Cardiac fibroblast (primary cell): ENCODE measurements around the gene TUFT1.
A peak's percentile ranks its signal among the peaks of the same experiment; 100 is the strongest.

Experiments
- DNase-seq, 2 donors: peaks; one replicate each; pipeline versions ENCODE4 v3.0.0 to v3.0.0-alpha.2; 2010; ENCODE audit warnings: low read depth in 2 of 2
- H3K4me3 ChIP-seq, 2 donors: replicated peaks in 1 of 2; 1 replicate in 1 of 2; 2 replicates in 1 of 2; pipeline ENCODE4 v1.5.1; 2011; ENCODE audit warnings: low read depth in 2 of 2, low read length in 2 of 2, mild to moderate bottlenecking in 2 of 2, moderate library complexity in 1 of 2
- CTCF ChIP-seq: IDR thresholded peaks from one replicate; pipeline ENCODE4 v1.5.1; 2011; ENCODE audit warnings: low read depth, mild to moderate bottlenecking, low read length, inconsistent platforms

The TUFT1 gene

GRCh38 chr1:151499365-151499764 lies 40.7 kb upstream of the TUFT1 start:
- DNase-seq = no peak
- no peak overlapping the region for H3K4me3 ChIP-seq
- TF ChIP-seq CTCF = no peak

- TF ChIP-seq CTCF = no peak
- H3K4me3 ChIP-seq = no peak overlapping the region
- DNase-seq = no peak
Measured at GRCh38 chr1:151499930-151500329, 40.2 kb upstream of the TUFT1 start.

- TF ChIP-seq CTCF = peak; percentile 43
- H3K4me3 ChIP-seq = no peak overlapping the region
- no peak for DNase-seq
Measured at GRCh38 chr1:151501474-151501873, 38.6 kb upstream of the TUFT1 start.

GRCh38 chr1:151502035-151502700 lies 37.9 kb upstream of the TUFT1 start:
- no peak overlapping the region for H3K4me3 ChIP-seq
- no peak for DNase-seq
- no peak for TF ChIP-seq CTCF

GRCh38 chr1:151502859-151503780 lies 37.0 kb upstream of the TUFT1 start:
- DNase-seq = no peak
- no peak overlapping the region for H3K4me3 ChIP-seq
- TF ChIP-seq CTCF = no peak

GRCh38 chr1:151504252-151504651 lies 35.9 kb upstream of the TUFT1 start:
- DNase-seq = peak in 1 of 2 donors; percentile 55
- H3K4me3 ChIP-seq = no peak overlapping the region
- no peak for TF ChIP-seq CTCF
